Measurements from ENCODE around the gene PRSS3. TPM values are rescaled to one million over a fixed set of nuclear protein-coding genes. Genes with fewer than 3 reads are reported as not detected.
"Not testable (repeated sequence)": the region's sequence is repeated elsewhere in the genome, so short reads cannot be mapped to it uniquely, and the experiment has no call there.

PRSS3 gene
- polyA plus RNA-seq, 3 donors from 2014 or later = 1.6 TPM; not detected in 2

- Mint-ChIP-seq H3K4me1 (peaks cover 51 to 69% of the 10 kb centered on the region in 2 donors), H3K27ac (peak overlapping the region in 5 of 6 donors; percentile 48 to 83 (median 73))
Observed at GRCh38 chr9:33843312-33843961, 48.1 kb downstream of the PRSS3 start.

GRCh38 chr9:33846231-33846630, 50.9 kb downstream of the PRSS3 start:
- no peaks in the 10 kb centered on the region for H3K9me3 Mint-ChIP-seq
- H3K4me3 Mint-ChIP-seq = no peak overlapping the region
- no peak for DNase-seq
- peaks cover 44 to 60% of the 10 kb centered on the region in 2 donors for H3K4me1 Mint-ChIP-seq
- no peaks in the 10 kb centered on the region for H3K36me3 Mint-ChIP-seq
- H3K27ac Mint-ChIP-seq = peak overlapping the region in 2 of 6 donors; percentile 24 to 39
- H3K27me3 Mint-ChIP-seq (ENCODE audit: low read depth in 3 of 3) = no peaks in the 10 kb centered on the region

More at GRCh38 chr9:33843312-33843961, 48.1 kb downstream of the PRSS3 start:
- H3K4me3 Mint-ChIP-seq = no peak overlapping the region
- H3K27me3 Mint-ChIP-seq (ENCODE audit: low read depth in 3 of 3) = peaks cover 0 to under 1% (median 0%) of the 10 kb centered on the region in 3 donors
- H3K36me3 Mint-ChIP-seq = no peaks in the 10 kb centered on the region
- DNase-seq = no peak
- no peaks in the 10 kb centered on the region for H3K9me3 Mint-ChIP-seq

- DNase-seq; H3K27ac Mint-ChIP-seq; H3K4me3 Mint-ChIP-seq; H3K9me3 Mint-ChIP-seq; H3K36me3 Mint-ChIP-seq; H3K27me3 Mint-ChIP-seq (ENCODE audit: low read depth in 3 of 3): not testable (repeated sequence)
- peaks cover 39 to 46% of the 10 kb centered on the region in 2 donors for H3K4me1 Mint-ChIP-seq
Observed at GRCh38 chr9:33847894-33848205, 52.5 kb downstream of the PRSS3 start.

Other genes with a start within 250 kb of the PRSS3 start
- 10 to 100 TPM; 13.9 to 21.9 (median 18.0) TPM for gene UBE2R2, start 21.6 kb downstream of the PRSS3 start, polyA plus RNA-seq